HG03342 (cell line): Measurements from ENCODE around the gene C12orf60.

Source experiments
- ATAC-seq: cut with Tn5 transposase; IDR thresholded peaks from one replicate; pipeline ENCODE4 v1.9.1; 2021; ENCODE audit warnings: mild to moderate bottlenecking, moderate library complexity; ENCODE audit not compliant: unreplicated experiment

Gene C12orf60

GRCh38 chr12:14776236-14776961 is 27.1 kb upstream of the C12orf60 start:
- no peak for ATAC-seq

- no peak for ATAC-seq
Observed at GRCh38 chr12:14777271-14777670, 26.2 kb upstream of the C12orf60 start.

- ATAC-seq, result no peak
Observed at GRCh38 chr12:14779834-14780233, 23.6 kb upstream of the C12orf60 start.

GRCh38 chr12:14780859-14781258 is 22.6 kb upstream of the C12orf60 start:
- ATAC-seq, result no peak

- ATAC-seq, result no peak
Observed at GRCh38 chr12:14781563-14781962, 21.9 kb upstream of the C12orf60 start.

GRCh38 chr12:14782756-14783155 is 20.7 kb upstream of the C12orf60 start:
- no peak for ATAC-seq

GRCh38 chr12:14784471-14784870 is 19.0 kb upstream of the C12orf60 start:
- ATAC-seq, result no peak

- ATAC-seq, result no peak
Observed at GRCh38 chr12:14785568-14785967, 17.9 kb upstream of the C12orf60 start.

- no peak for ATAC-seq
Observed at GRCh38 chr12:14795028-14795448, 8.4 kb upstream of the C12orf60 start.

- ATAC-seq, result no peak
Observed at GRCh38 chr12:14802247-14802646, 1.2 kb upstream of the C12orf60 start.

GRCh38 chr12:14802721-14803010 is 804 bp upstream of the C12orf60 start:
- ATAC-seq, result no peak

GRCh38 chr12:14803830-14804160 is 325 bp downstream of the C12orf60 start:
- ATAC-seq, result peak; percentile 8

- no peak for ATAC-seq
Observed at GRCh38 chr12:14810167-14810952, 6.9 kb downstream of the C12orf60 start.

GRCh38 chr12:14810953-14811483 is 7.5 kb downstream of the C12orf60 start:
- no peak for ATAC-seq

- no peak for ATAC-seq
Observed at GRCh38 chr12:14811486-14811885, 8.0 kb downstream of the C12orf60 start.

- ATAC-seq, result no peak
Observed at GRCh38 chr12:14814014-14814413, 10.5 kb downstream of the C12orf60 start, which contains the start of gene SMCO3. Gene SMCO3, minus strand, starts transcription at chr12:14814182. Its CDS starts 7,502 bp downstream, at chr12:14806680.

- ATAC-seq, result no peak
Observed at GRCh38 chr12:14824012-14824634, 20.7 kb downstream of the C12orf60 start.

- ATAC-seq, result no peak
Observed at GRCh38 chr12:14825256-14825655, 21.8 kb downstream of the C12orf60 start.

GRCh38 chr12:14826491-14826890 is 23.0 kb downstream of the C12orf60 start:
- no peak for ATAC-seq

- no peak for ATAC-seq
Observed at GRCh38 chr12:14827043-14827442, 23.6 kb downstream of the C12orf60 start.

GRCh38 chr12:14828892-14829291 is 25.4 kb downstream of the C12orf60 start:
- peak; percentile 82 for ATAC-seq

GRCh38 chr12:14833336-14833735 is 29.9 kb downstream of the C12orf60 start:
- ATAC-seq, result no peak
